Spinal cord (tissue), 10 donors: ENCODE measurements around the gene SIRT3. TPM values are rescaled to one million over a fixed set of nuclear protein-coding genes. Genes with fewer than 3 reads are reported as not detected.

Experiments used
- DNase-seq, 6 donors: peaks; one replicate each; pipeline versions ENCODE4 v3.0.0 to v3.0.0-alpha.2; 2013 to 2015; ENCODE audit warnings: low spot score in 6 of 6, low read depth in 4 of 6
- H3K27ac ChIP-seq: one replicate; pipeline ENCODE4 v1.5.1; 2013; ENCODE audit warnings: low read depth, low read length, control low read depth
- H3K27me3 ChIP-seq: one replicate; pipeline ENCODE4 v1.6.1; 2013; ENCODE audit warnings: low read length; ENCODE audit not compliant: control insufficient read depth, insufficient read depth
- H3K36me3 ChIP-seq: one replicate; pipeline ENCODE4 v1.6.1; 2013; ENCODE audit warnings: low read length; ENCODE audit not compliant: control insufficient read depth, insufficient read depth
- H3K4me1 ChIP-seq: one replicate; pipeline ENCODE4 v1.6.1; 2013; ENCODE audit warnings: low read length; ENCODE audit not compliant: control insufficient read depth, insufficient read depth
- H3K4me3 ChIP-seq: one replicate; pipeline ENCODE4 v1.5.1; 2013; ENCODE audit warnings: low read depth, low read length, control low read depth
- H3K9me3 ChIP-seq: one replicate; pipeline ENCODE4 v1.6.1; 2013; ENCODE audit warnings: low read length; ENCODE audit not compliant: control insufficient read depth, insufficient read depth
- WGBS: methylation state at CpG from one replicate; pipeline ENCODE4 v1.1.5; 2013; ENCODE audit warnings: missing lambda C conversion rate; ENCODE audit not compliant: insufficient coverage; 5-methylcytosine and 5-hydroxymethylcytosine counted together
- polyA plus RNA-seq, 2 donors: library from polyadenylated mRNA; unstranded; fragments of 120-200 nt; gene quantifications; one replicate each; pipeline ENCODE4 v1.2.1, GENCODE V29; 2013; ENCODE audit not compliant: insufficient read length in 2 of 2
- total RNA-seq, 2 donors: library from RNA; depleted of rRNA in 1 of 2; stranded (reverse); fragments of 120-200 nt in 1 of 2; fragments of >200 nt in 1 of 2; gene quantifications; one replicate each; pipeline versions ENCODE4 v1.2.3 to v1.2.4, GENCODE V29; 2013 to 2014
- donor health status: healthy.

Gene SIRT3
- total and polyA plus RNA-seq, 4 donors: 15.3 to 58.0 (median 34.5) TPM

- no peaks in the 10 kb centered on the region for H3K36me3 ChIP-seq
- peaks cover 15% of the 10 kb centered on the region for H3K4me1 ChIP-seq
- H3K27me3 ChIP-seq: peaks cover 74% of the 10 kb centered on the region
- no peak overlapping the region for H3K27ac ChIP-seq
- H3K9me3 ChIP-seq: no peaks in the 10 kb centered on the region
- WGBS: 37% methylated on average over 26 of the region's 26 CpGs
- H3K4me3 ChIP-seq: no peak overlapping the region
- no peak for DNase-seq
These were observed 45.5 kb upstream of the SIRT3 start for GRCh38 chr11:281486-282161.

- H3K27ac ChIP-seq: no peak overlapping the region
- H3K36me3 ChIP-seq: no peaks in the 10 kb centered on the region
- no peak overlapping the region for H3K4me3 ChIP-seq
- no peak for DNase-seq
- H3K27me3 ChIP-seq: peaks cover 67% of the 10 kb centered on the region
- 9% methylated on average over 79 of the region's 79 CpGs for WGBS
- no peaks in the 10 kb centered on the region for H3K9me3 ChIP-seq
- H3K4me1 ChIP-seq: peaks cover 15% of the 10 kb centered on the region
These were observed 44.8 kb upstream of the SIRT3 start for GRCh38 chr11:280706-281485.

GRCh38 chr11:279966-280705, 44.0 kb upstream of the SIRT3 start:
- peaks cover 15% of the 10 kb centered on the region for H3K4me1 ChIP-seq
- peaks cover 65% of the 10 kb centered on the region for H3K27me3 ChIP-seq
- H3K4me3 ChIP-seq: no peak overlapping the region
- WGBS: 3% methylated on average over 85 of the region's 85 CpGs
- H3K27ac ChIP-seq: no peak overlapping the region
- H3K9me3 ChIP-seq: no peaks in the 10 kb centered on the region
- H3K36me3 ChIP-seq: no peaks in the 10 kb centered on the region
- no peak for DNase-seq

GRCh38 chr11:279040-279965, 43.2 kb upstream of the SIRT3 start:
- WGBS: 14% methylated on average over 97 of the region's 97 CpGs
- no peak for DNase-seq
- Histone ChIP-seq H3K4me3 (no peak overlapping the region), H3K36me3 (no peaks in the 10 kb centered on the region), H3K27me3 (peaks cover 64% of the 10 kb centered on the region), H3K4me1 (peaks cover 15% of the 10 kb centered on the region), H3K9me3 (no peaks in the 10 kb centered on the region), H3K27ac (no peak overlapping the region)

GRCh38 chr11:278001-278951, 42.1 kb upstream of the SIRT3 start, which contains the start of gene NLRP6:
Gene NLRP6 (plus strand): TSS chr11:278407. CDS start chr11:278570, 163 bp downstream.
- Histone ChIP-seq H3K4me1 (peaks cover 15% of the 10 kb centered on the region), H3K9me3 (no peaks in the 10 kb centered on the region), H3K27ac (no peak within 1 kb of the TSS), H3K27me3 (peaks cover 56% of the 10 kb centered on the region), H3K36me3 (no peaks in the 10 kb centered on the region), H3K4me3 (no peak within 1 kb of the TSS)
- 74% methylated on average over 20 of the region's 21 CpGs for WGBS
- no peak for DNase-seq

- Histone ChIP-seq H3K4me3 (no peak overlapping the region), H3K4me1 (peaks cover 12% of the 10 kb centered on the region), H3K27ac (no peak overlapping the region), H3K36me3 (no peaks in the 10 kb centered on the region), H3K9me3 (no peaks in the 10 kb centered on the region), H3K27me3 (peaks cover 38% of the 10 kb centered on the region)
- no peak for DNase-seq
These were observed 40.1 kb upstream of the SIRT3 start for GRCh38 chr11:276219-276618.

- no peaks in the 10 kb centered on the region for H3K9me3 ChIP-seq
- H3K36me3 ChIP-seq: no peaks in the 10 kb centered on the region
- 91% methylated on average over 6 of the region's 6 CpGs for WGBS
- H3K4me1 ChIP-seq: no peaks in the 10 kb centered on the region
- DNase-seq: no peak
- no peak overlapping the region for H3K4me3 ChIP-seq
- no peak overlapping the region for H3K27ac ChIP-seq
- H3K27me3 ChIP-seq: peaks cover 10% of the 10 kb centered on the region
These were observed 36.7 kb upstream of the SIRT3 start for GRCh38 chr11:272931-273198.

GRCh38 chr11:272195-272930, 36.2 kb upstream of the SIRT3 start:
- Histone ChIP-seq H3K4me1 (no peaks in the 10 kb centered on the region), H3K36me3 (no peaks in the 10 kb centered on the region), H3K27ac (no peak overlapping the region), H3K4me3 (no peak overlapping the region), H3K9me3 (no peaks in the 10 kb centered on the region), H3K27me3 (peaks cover 5% of the 10 kb centered on the region)
- 86% methylated on average over 20 of the region's 22 CpGs for WGBS
- DNase-seq: no peak
